Central memory CD4-positive, alpha-beta T cell (primary cell): ENCODE measurements around the gene CAMK2N2.

Experiments used
- DNase-seq: peaks from one replicate; pipeline ENCODE4 v3.0.0; 2022
- total RNA-seq, 3 experiments: gene quantifications; one replicate each; lab custom pipeline; 2026; lab: John Stamatoyannopoulos, UW

The CAMK2N2 gene
- 0.07 to 0.39 (median 0.11) reads per million in 3 experiments for total RNA-seq

GRCh38 chr3:184261270-184261853 lies at the start of gene CAMK2N2:
Gene CAMK2N2 (minus strand): TSS chr3:184261553. CDS start chr3:184261285, 268 bp downstream.
- DNase-seq: peak; percentile 39

- no peak for DNase-seq
Measured at GRCh38 chr3:184308744-184309143, 47.4 kb upstream of the CAMK2N2 start.

- DNase-seq: no peak
Measured at GRCh38 chr3:184307915-184308314, 46.6 kb upstream of the CAMK2N2 start.

- no peak for DNase-seq
Measured at GRCh38 chr3:184306341-184306972, 45.1 kb upstream of the CAMK2N2 start.

GRCh38 chr3:184305577-184305976 lies 44.2 kb upstream of the CAMK2N2 start:
- no peak for DNase-seq

GRCh38 chr3:184300378-184300720 lies 39.0 kb upstream of the CAMK2N2 start:
- DNase-seq: no peak

GRCh38 chr3:184299488-184300377 lies 38.4 kb upstream of the CAMK2N2 start:
- DNase-seq: no peak

- DNase-seq: peak; percentile 96
Measured at GRCh38 chr3:184298759-184299487, 37.6 kb upstream of the CAMK2N2 start, which contains the start of gene PSMD2. Gene PSMD2 (plus strand): TSS chr3:184299241. CDS start chr3:184299267, 26 bp downstream.

- DNase-seq: no peak
Measured at GRCh38 chr3:184296616-184297015, 35.3 kb upstream of the CAMK2N2 start.

GRCh38 chr3:184295771-184296170 lies 34.4 kb upstream of the CAMK2N2 start:
- no peak for DNase-seq

- DNase-seq: no peak
Measured at GRCh38 chr3:184291738-184292445, 30.5 kb upstream of the CAMK2N2 start.

GRCh38 chr3:184291044-184291737 lies 29.8 kb upstream of the CAMK2N2 start:
- DNase-seq: no peak

GRCh38 chr3:184290331-184290730 lies 29.0 kb upstream of the CAMK2N2 start:
- no peak for DNase-seq

- peak; percentile 32 for DNase-seq
Measured at GRCh38 chr3:184289426-184289938, 28.1 kb upstream of the CAMK2N2 start.

GRCh38 chr3:184284696-184285095 lies 23.3 kb upstream of the CAMK2N2 start:
- no peak for DNase-seq

- no peak for DNase-seq
Measured at GRCh38 chr3:184283681-184284080, 22.3 kb upstream of the CAMK2N2 start.

- DNase-seq: no peak
Measured at GRCh38 chr3:184282941-184283340, 21.6 kb upstream of the CAMK2N2 start.

GRCh38 chr3:184277366-184277765 lies 16.0 kb upstream of the CAMK2N2 start:
- no peak for DNase-seq

- DNase-seq: no peak
Measured at GRCh38 chr3:184275961-184276910, 14.9 kb upstream of the CAMK2N2 start, which contains the start of gene ECE2. Gene ECE2 (plus strand): TSS chr3:184276022. CDS start chr3:184276154, 132 bp downstream.

- DNase-seq: no peak
Measured at GRCh38 chr3:184275381-184275701, 14.0 kb upstream of the CAMK2N2 start.
